Parathyroid adenoma (tissue), 2 donors: ENCODE data around the gene PRMT9.

Experiments used
- H2AFZ ChIP-seq: fragments of 300-600 bp; sonication (generic); one replicate; pipeline ENCODE4 v1.7.0; 2017; ENCODE audit warnings: antibody characterized with exemption, mild to moderate bottlenecking
- H3K27ac ChIP-seq: fragments of 300-600 bp; sonication (generic); one replicate; pipeline ENCODE4 v1.7.0; 2017
- H3K27me3 ChIP-seq: fragments of 300-600 bp; sonication (generic); one replicate; pipeline ENCODE4 v1.7.0; 2017; ENCODE audit warnings: low read length; ENCODE audit not compliant: control insufficient read depth, insufficient read depth
- H3K36me3 ChIP-seq: fragments of 300-600 bp; sonication (generic); one replicate; pipeline ENCODE4 v1.7.0; 2017; ENCODE audit warnings: low read length; ENCODE audit not compliant: control insufficient read depth, insufficient read depth
- H3K4me1 ChIP-seq: fragments of 300-600 bp; sonication (generic); one replicate; pipeline ENCODE4 v1.7.0; 2017; ENCODE audit warnings: control low read depth
- H3K4me2 ChIP-seq: fragments of 300-600 bp; sonication (generic); one replicate; pipeline ENCODE4 v1.7.0; 2017; ENCODE audit warnings: low read length
- H3K4me3 ChIP-seq: fragments of 300-600 bp; sonication (generic); one replicate; pipeline ENCODE4 v1.7.0; 2017; ENCODE audit warnings: low read depth, low read length
- H3K79me2 ChIP-seq: fragments of 300-600 bp; sonication (generic); one replicate; pipeline ENCODE4 v1.7.0; 2017; ENCODE audit warnings: control low read depth
- H3K9ac ChIP-seq: fragments of 300-600 bp; sonication (generic); one replicate; pipeline ENCODE4 v1.7.0; 2017; ENCODE audit warnings: mild to moderate bottlenecking
- H3K9me3 ChIP-seq: fragments of 300-600 bp; sonication (generic); one replicate; pipeline ENCODE4 v1.7.0; 2017; ENCODE audit warnings: low read length; ENCODE audit not compliant: control insufficient read depth
- TF ChIP-seq, protein P1 (sequence below): fragments of 300-600 bp; sonication (generic); IDR thresholded peaks from one replicate; pipeline ENCODE4 v1.7.0; 2017; ENCODE audit warnings: antibody characterized with exemption, mild to moderate bottlenecking
- donor health status: primary hyperparathyroidism.

PRMT9 gene

DNA sequence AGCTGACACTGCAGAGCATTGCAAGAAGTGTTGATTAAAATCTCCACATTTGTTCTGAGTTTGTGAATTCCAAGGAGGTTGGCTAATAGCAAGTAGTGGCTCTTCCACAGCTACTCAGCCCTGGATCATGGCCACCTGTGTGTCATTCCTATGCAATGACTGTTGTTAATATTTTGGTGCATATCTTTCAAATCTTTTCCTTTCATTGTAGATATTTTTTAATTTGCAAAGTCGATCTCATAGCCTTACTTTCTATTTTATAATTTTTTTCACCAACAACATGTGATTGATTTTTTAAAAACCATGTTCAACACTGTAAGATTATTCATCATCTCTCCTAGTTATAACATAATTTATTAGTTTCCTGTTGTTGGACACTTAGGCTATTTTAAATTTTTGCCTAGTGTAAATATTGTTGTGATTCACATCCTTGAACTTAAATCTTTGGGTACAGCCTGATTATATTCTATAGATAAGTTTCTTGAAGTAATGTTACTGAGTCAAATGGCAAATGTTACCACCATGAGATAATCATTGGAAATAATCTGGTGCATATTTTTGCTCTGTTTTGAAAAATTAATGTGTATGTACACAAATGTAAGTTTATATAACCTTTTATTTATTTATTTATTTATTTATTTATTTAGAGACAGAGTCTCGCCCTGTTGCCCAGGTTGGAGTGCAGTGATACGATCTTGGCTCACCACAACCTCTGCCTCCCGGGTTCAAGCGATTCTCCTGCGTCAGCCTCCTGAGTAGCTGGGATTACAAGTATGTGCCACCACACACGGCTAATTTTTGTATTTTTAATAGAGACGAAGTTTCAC, 30.8 kb upstream of the PRMT9 start:
- no peak overlapping the region for H3K4me3 ChIP-seq
- H3K9ac ChIP-seq, result no peak overlapping the region
- H3K4me2 ChIP-seq, result peak overlapping the region; percentile 11
- no peaks in the 10 kb centered on the region for H3K4me1 ChIP-seq
- TF ChIP-seq, protein P1, sequence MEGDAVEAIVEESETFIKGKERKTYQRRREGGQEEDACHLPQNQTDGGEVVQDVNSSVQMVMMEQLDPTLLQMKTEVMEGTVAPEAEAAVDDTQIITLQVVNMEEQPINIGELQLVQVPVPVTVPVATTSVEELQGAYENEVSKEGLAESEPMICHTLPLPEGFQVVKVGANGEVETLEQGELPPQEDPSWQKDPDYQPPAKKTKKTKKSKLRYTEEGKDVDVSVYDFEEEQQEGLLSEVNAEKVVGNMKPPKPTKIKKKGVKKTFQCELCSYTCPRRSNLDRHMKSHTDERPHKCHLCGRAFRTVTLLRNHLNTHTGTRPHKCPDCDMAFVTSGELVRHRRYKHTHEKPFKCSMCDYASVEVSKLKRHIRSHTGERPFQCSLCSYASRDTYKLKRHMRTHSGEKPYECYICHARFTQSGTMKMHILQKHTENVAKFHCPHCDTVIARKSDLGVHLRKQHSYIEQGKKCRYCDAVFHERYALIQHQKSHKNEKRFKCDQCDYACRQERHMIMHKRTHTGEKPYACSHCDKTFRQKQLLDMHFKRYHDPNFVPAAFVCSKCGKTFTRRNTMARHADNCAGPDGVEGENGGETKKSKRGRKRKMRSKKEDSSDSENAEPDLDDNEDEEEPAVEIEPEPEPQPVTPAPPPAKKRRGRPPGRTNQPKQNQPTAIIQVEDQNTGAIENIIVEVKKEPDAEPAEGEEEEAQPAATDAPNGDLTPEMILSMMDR, result no peak
- H3K27ac ChIP-seq, result no peak overlapping the region
- no peaks in the 10 kb centered on the region for H3K79me2 ChIP-seq
- no peaks in the 10 kb centered on the region for H3K27me3 ChIP-seq
- no peak overlapping the region for H2AFZ ChIP-seq
- no peaks in the 10 kb centered on the region for H3K36me3 ChIP-seq
- no peaks in the 10 kb centered on the region for H3K9me3 ChIP-seq

DNA sequence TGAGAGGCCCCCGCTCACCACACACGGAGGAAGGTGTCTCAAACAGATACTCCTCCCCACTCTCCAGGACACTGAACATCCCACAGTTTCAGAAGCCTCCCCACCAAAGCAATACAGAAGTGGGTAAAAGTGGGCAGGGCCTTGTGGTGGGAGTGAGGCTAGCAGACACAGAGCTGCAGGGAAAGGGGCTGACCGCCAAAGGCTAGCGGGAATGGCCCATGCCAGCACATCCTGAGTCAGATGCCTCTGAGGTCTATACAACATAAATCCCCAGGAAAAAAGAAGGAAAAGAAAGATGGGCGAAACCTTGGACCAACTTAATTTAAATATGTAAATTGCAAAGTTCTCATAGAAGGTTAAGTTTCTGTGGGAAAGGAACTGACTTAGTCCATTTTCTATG, 26.0 kb upstream of the PRMT9 start:
- no peaks in the 10 kb centered on the region for H3K36me3 ChIP-seq
- H3K79me2 ChIP-seq, result no peaks in the 10 kb centered on the region
- no peak overlapping the region for H3K27ac ChIP-seq
- no peak overlapping the region for H2AFZ ChIP-seq
- TF ChIP-seq, protein P1, result no peak
- no peaks in the 10 kb centered on the region for H3K4me1 ChIP-seq
- H3K27me3 ChIP-seq, result no peaks in the 10 kb centered on the region
- H3K9ac ChIP-seq, result no peak overlapping the region
- H3K4me2 ChIP-seq, result no peak overlapping the region
- no peak overlapping the region for H3K4me3 ChIP-seq
- H3K9me3 ChIP-seq, result no peaks in the 10 kb centered on the region

DNA sequence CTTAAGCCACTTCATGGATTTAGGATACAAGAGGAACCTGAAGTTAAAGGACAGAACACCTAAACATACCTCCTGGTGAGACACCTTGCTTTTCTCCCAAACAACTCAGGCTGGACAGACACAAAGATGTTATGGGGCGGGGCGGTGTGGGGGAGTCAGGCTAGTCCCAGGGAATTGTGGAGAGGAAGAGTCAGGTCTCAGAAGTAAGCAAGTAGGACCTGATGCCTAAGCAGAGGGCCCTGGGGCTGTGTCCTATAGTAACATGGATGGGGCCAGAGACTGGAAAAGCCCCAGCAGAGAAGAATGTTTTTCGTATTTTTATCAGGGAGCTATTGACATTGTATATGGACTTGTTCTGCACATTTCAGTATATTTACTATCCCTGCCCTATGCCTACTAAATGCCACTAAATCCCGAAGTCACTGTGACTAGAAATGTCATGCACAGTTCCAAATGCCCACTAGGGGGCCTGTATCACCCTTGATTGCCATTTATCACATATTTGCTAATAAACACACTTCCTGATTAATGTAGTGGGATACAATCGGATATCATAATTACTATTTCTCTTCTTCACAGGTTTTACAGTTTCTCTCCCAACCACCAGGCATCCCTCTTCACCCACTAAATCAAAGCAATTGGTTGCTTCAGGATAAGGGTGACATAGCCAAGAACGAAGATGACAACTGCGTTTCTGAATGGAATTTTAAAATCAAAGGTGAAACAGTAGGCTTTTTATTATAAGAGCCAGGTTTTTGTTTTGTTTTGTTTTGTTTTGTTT, 24.1 kb upstream of the PRMT9 start:
- Histone ChIP-seq H3K4me1 (no peaks in the 10 kb centered on the region), H3K4me3 (no peak overlapping the region), H3K36me3 (no peaks in the 10 kb centered on the region), H3K4me2 (no peak overlapping the region), H3K9ac (no peak overlapping the region), H2AFZ (peak overlapping the region; percentile 38), H3K27me3 (no peaks in the 10 kb centered on the region), H3K79me2 (no peaks in the 10 kb centered on the region), H3K9me3 (no peaks in the 10 kb centered on the region), H3K27ac (no peak overlapping the region)
- TF ChIP-seq, protein P1, result peak; percentile 72

DNA sequence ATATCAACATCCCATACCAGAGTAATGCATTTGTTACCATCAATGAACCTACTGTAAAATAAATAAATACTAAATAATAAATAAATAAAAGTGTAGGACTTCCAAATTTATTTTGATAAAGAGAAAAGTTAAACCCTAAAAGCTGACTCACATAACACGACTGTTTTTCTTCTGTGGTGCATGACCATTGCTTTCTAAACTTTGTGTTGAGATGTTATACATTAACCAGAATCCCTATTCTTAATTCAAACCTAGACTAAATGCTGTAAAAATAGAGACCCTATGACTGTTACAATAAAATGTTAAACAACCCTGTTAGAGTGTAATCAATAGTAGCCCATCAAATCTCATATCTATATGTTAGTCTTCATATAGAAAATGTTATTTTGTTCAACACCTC, 20.9 kb upstream of the PRMT9 start:
- H3K4me1 ChIP-seq, result no peaks in the 10 kb centered on the region
- H3K79me2 ChIP-seq, result no peaks in the 10 kb centered on the region
- no peak overlapping the region for H3K4me3 ChIP-seq
- no peak overlapping the region for H3K9ac ChIP-seq
- H3K4me2 ChIP-seq, result no peak overlapping the region
- H3K9me3 ChIP-seq, result no peaks in the 10 kb centered on the region
- no peak overlapping the region for H3K27ac ChIP-seq
- TF ChIP-seq, protein P1, result no peak
- no peaks in the 10 kb centered on the region for H3K36me3 ChIP-seq
- H3K27me3 ChIP-seq, result no peaks in the 10 kb centered on the region
- H2AFZ ChIP-seq, result no peak overlapping the region
